Measurements from ENCODE around the gene BAX. TPM values are rescaled to one million over a fixed set of nuclear protein-coding genes. Genes with fewer than 3 reads are reported as not detected.
A peak's percentile ranks its signal among the peaks of the same experiment; 100 is the strongest.
"Not testable (repeated sequence)": the region's sequence is repeated elsewhere in the genome, so short reads cannot be mapped to it uniquely, and the experiment has no call there.

BAX gene
- total RNA-seq, result 10 to 100 TPM; 20.3 to 41.5 (median 28.0) TPM
- polyA plus RNA-seq, result 10 to 100 TPM; 43.5 to 48.1 TPM

GRCh38 chr19:48954595-48955307 lies at the start of gene BAX:
Gene BAX (plus strand): TSS chr19:48954875. CDS start chr19:48954929, 54 bp downstream.
- ATAC-seq (peak; percentile 93 to 96 (median 94)), FAIRE-seq (no peak), DNase-seq (peak; percentile 96 to 99 (median 98))
- Histone ChIP-seq H3K4me3 (peak within 1 kb of the TSS; percentile 72 to 92 (median 82)), H3K27ac (peak within 1 kb of the TSS in 2 of 4 donors; percentile 19 to 63), H3K9me3 (no peaks in the 10 kb centered on the region), H3K27me3 (no peaks in the 10 kb centered on the region), H3K36me3 (no peaks in the 10 kb centered on the region), H3K4me1 (peaks cover 0 to 6% (median 4%) of the 10 kb centered on the region in 3 donors)
- WGBS, 2 donors, result 0% methylated on average over 56 to 71 of the region's 71 CpGs
- intact Hi-C loops (cut with DNase I), result no loop called here
- no peak for TF ChIP-seq CTCF (IDR thresholded peaks at IDR 0.05)

GRCh38 chr19:48905664-48906063 lies 49.0 kb upstream of the BAX start:
- no peaks in the 10 kb centered on the region for H3K9me3 ChIP-seq

GRCh38 chr19:48906324-48906723 lies 48.4 kb upstream of the BAX start:
- ATAC-seq (no peak), DNase-seq (no peak), FAIRE-seq (no peak)
- Histone ChIP-seq H3K36me3 (peaks cover 0 to 19% (median 15%) of the 10 kb centered on the region in 3 donors), H3K27me3 (no peaks in the 10 kb centered on the region), H3K4me3 (no peak overlapping the region), H3K9me3 (no peaks in the 10 kb centered on the region), H3K27ac (no peak overlapping the region), H3K4me1 (peaks cover 0 to 6% (median 4%) of the 10 kb centered on the region in 3 donors)
- intact Hi-C loops (cut with DNase I), result no loop called here
- no peak for TF ChIP-seq CTCF (IDR thresholded peaks at IDR 0.05)
- 95 to 97% methylated on average over 10 of the region's 10 CpGs for WGBS, 2 donors

More at GRCh38 chr19:48905664-48906063, 49.0 kb upstream of the BAX start:
- ATAC-seq (no peak), FAIRE-seq (no peak), DNase-seq (no peak)
- Histone ChIP-seq H3K4me1 (peaks cover 0 to 10% (median 9%) of the 10 kb centered on the region in 3 donors), H3K36me3 (peaks cover 0 to 13% (median 12%) of the 10 kb centered on the region in 3 donors), H3K27ac (no peak overlapping the region), H3K27me3 (no peaks in the 10 kb centered on the region), H3K4me3 (no peak overlapping the region)
- intact Hi-C loops (cut with DNase I), result no loop called here
- WGBS, 2 donors, result 91 to 95% methylated on average over 14 of the region's 14 CpGs
- TF ChIP-seq CTCF (IDR thresholded peaks at IDR 0.05), result no peak

GRCh38 chr19:48907671-48908070 lies 47.0 kb upstream of the BAX start:
- DNase-seq (no peak), ATAC-seq (peak in 2 of 4 donors; percentile 35 to 52), FAIRE-seq (no peak)
- no peak for TF ChIP-seq CTCF (IDR thresholded peaks at IDR 0.05)
- Histone ChIP-seq H3K36me3 (peaks cover 0 to 25% (median 22%) of the 10 kb centered on the region in 3 donors), H3K27me3 (no peaks in the 10 kb centered on the region), H3K27ac (no peak overlapping the region), H3K9me3 (no peaks in the 10 kb centered on the region), H3K4me1 (no peaks in the 10 kb centered on the region), H3K4me3 (no peak overlapping the region)
- intact Hi-C loops (cut with DNase I), result no loop called here
- WGBS, 2 donors, result 90 to 91% methylated on average over 14 of the region's 14 CpGs

- H3K27ac ChIP-seq; ATAC-seq; intact Hi-C loops (cut with DNase I); H3K4me1 ChIP-seq; H3K27me3 ChIP-seq; DNase-seq; FAIRE-seq; H3K4me3 ChIP-seq; H3K9me3 ChIP-seq: not testable (repeated sequence)
- WGBS, 2 donors, result 94 to 98% methylated on average over 11 of the region's 11 CpGs
- H3K36me3 ChIP-seq, result peaks cover 0 to 25% (median 25%) of the 10 kb centered on the region in 3 donors
Measured at GRCh38 chr19:48909424-48910077, 45.1 kb upstream of the BAX start.

Measured in pancreas (tissue), 10 donors.